HUES48 (cell line): ENCODE measurements around the gene GNAL.

Experiments used
- H3K27ac ChIP-seq: one replicate; pipeline ENCODE4 v1.7.0; 2013; ENCODE audit warnings: low read depth, low read length, inconsistent platforms
- H3K27me3 ChIP-seq: 2 replicates; pipeline ENCODE4 v1.6.1; 2013; ENCODE audit warnings: mild to moderate bottlenecking, low read length; ENCODE audit not compliant: control insufficient read depth, insufficient read depth
- H3K36me3 ChIP-seq: 2 replicates; pipeline ENCODE4 v1.6.1; 2013; ENCODE audit warnings: low read length; ENCODE audit not compliant: control insufficient read depth, insufficient read depth
- H3K4me1 ChIP-seq: 2 replicates; pipeline ENCODE4 v1.6.1; 2013; ENCODE audit warnings: mild to moderate bottlenecking, low read length; ENCODE audit not compliant: control insufficient read depth, insufficient read depth
- H3K4me3 ChIP-seq: 2 replicates; pipeline ENCODE4 v1.5.1; 2013; ENCODE audit warnings: mild to moderate bottlenecking, low read depth, low read length
- H3K9ac ChIP-seq: 2 replicates; pipeline ENCODE4 v1.6.1; 2013; ENCODE audit warnings: mild to moderate bottlenecking, low read depth, low read length, moderate library complexity
- H3K9me3 ChIP-seq: 2 replicates; pipeline ENCODE4 v1.6.1; 2013; ENCODE audit warnings: low read length; ENCODE audit not compliant: control insufficient read depth, insufficient read depth

The GNAL gene

DNA sequence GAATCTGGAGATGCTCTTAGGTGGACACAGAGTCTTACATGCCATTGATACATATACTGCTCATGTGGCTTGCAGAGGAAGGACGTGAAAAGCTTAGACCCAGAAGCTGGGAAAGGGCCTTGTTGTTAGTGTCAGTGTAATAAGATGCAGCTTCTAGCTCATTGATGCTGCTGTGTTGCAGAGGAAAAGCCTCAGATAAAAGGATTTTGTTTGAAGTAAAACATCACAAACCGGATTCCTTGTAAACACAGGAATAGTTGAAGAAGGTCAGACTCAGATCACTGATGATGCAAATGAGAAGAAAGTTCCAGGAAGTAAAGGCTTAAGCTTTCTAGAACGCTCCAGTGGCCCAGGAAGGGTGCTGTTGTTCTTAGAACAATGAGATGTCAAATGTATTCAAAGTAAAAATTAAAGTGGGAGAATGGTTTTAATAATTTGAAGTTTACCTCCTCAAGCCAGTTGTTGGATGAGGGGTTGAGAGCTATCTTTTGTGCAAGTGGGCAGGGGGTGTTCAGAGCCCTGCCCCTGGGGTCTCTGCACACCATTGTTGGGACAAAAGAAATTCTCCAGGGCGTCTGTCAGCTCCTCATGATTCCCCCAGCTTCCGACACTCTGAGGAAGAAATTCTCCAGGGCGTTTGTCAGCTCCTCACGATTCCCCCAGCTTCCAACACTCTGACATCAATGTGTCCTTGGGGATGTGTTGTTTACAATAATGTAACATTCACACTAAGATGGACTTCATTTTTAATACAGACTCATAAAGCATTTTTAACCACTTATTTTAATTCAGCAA, 100.8 kb downstream of the GNAL start:
- H3K27me3 ChIP-seq: no peaks in the 10 kb centered on the region
- H3K27ac ChIP-seq: peak overlapping the region; percentile 79
- no peak overlapping the region for H3K9ac ChIP-seq
- peaks cover 42% of the 10 kb centered on the region for H3K4me1 ChIP-seq
- H3K9me3 ChIP-seq: no peaks in the 10 kb centered on the region
- H3K36me3 ChIP-seq: no peaks in the 10 kb centered on the region
- H3K4me3 ChIP-seq: no peak overlapping the region

DNA sequence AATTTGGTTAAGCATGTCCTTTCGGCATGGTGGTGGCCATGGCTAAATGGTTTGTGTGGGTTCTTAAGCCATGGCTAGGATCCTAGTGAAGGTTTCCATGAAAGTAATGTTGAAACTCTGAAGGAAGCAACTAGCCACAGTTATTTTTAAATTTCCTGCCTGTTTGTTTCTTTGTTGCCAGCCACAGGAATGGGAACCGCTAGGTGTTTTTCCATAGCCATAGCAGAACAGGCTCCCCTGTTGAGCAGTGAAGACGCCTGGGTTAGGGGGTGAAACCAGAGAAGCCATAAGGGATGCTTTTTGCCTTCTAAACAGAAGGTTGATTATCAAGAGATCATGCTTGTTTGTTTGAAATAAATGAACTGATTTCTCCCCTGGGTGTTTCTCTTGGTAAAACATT, 102.1 kb downstream of the GNAL start:
- Histone ChIP-seq H3K4me3 (no peak overlapping the region), H3K4me1 (peaks cover 30% of the 10 kb centered on the region), H3K27me3 (no peaks in the 10 kb centered on the region), H3K27ac (peak overlapping the region; percentile 73), H3K9me3 (no peaks in the 10 kb centered on the region), H3K36me3 (no peaks in the 10 kb centered on the region), H3K9ac (no peak overlapping the region)

DNA sequence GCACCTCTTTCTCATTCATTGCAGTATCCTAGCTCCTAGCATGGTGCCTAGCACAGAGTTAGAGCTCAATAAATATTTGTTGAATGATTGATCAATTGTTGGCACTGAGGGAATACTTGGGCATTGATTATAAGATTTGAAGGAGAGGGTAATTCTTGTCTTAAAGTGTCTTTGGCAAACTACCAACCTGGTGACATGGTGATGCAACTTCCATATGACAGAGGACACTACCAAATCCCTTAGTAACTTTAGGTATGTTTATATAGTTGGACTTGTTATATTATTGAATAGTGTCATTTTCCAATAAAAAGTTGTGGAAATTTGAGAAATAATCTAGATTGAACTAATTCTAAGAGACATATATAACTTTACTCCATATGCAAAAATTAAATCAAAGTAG, 103.6 kb downstream of the GNAL start:
- no peak overlapping the region for H3K9ac ChIP-seq
- no peaks in the 10 kb centered on the region for H3K27me3 ChIP-seq
- peaks cover 29% of the 10 kb centered on the region for H3K4me1 ChIP-seq
- H3K9me3 ChIP-seq: no peaks in the 10 kb centered on the region
- H3K36me3 ChIP-seq: no peaks in the 10 kb centered on the region
- no peak overlapping the region for H3K4me3 ChIP-seq
- no peak overlapping the region for H3K27ac ChIP-seq

DNA sequence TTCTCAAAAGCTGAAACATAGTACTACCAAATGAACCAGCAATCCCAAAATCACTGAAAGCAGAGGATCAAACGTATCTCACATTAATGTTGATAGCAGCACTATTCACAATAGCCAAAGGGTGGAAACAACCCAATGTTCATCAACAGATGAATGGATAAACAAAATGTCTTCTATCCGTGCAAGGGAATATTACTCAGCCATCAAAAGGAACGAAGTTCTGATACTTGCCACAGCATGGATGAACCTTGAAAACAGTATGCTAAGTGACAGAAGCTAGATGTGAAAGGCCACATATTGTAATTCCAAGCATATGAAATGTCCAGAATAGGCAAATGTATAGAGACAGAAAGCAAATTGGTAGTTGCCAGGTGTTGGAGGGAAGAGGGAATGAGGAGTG, 105.1 kb downstream of the GNAL start:
- Histone ChIP-seq H3K9ac (no peak overlapping the region), H3K9me3 (no peaks in the 10 kb centered on the region), H3K27ac (no peak overlapping the region), H3K4me1 (peaks cover 24% of the 10 kb centered on the region), H3K4me3 (no peak overlapping the region), H3K27me3 (no peaks in the 10 kb centered on the region), H3K36me3 (no peaks in the 10 kb centered on the region)

DNA sequence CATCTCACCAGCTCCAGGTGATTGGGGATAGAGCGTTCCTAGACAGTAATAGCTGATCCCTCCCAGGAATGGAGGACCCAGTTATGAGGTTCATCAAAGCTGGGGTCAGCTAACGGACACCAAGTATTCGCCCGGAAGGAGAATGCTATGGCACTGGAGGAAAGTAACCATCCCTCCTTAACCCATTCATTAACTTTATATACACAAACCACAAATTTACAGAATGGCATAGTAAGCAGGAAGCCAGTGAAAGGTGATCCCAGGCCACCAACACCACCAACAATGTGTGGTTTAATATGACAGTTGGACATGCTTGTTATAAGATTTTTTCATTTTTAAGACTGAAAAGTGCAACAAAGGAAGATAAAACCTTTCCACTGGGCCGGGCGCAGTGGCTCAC, 106.9 kb downstream of the GNAL start:
- H3K4me3 ChIP-seq: no peak overlapping the region
- H3K27ac ChIP-seq: no peak overlapping the region
- H3K36me3 ChIP-seq: no peaks in the 10 kb centered on the region
- H3K9ac ChIP-seq: no peak overlapping the region
- H3K9me3 ChIP-seq: no peaks in the 10 kb centered on the region
- no peaks in the 10 kb centered on the region for H3K27me3 ChIP-seq
- H3K4me1 ChIP-seq: peaks cover 11% of the 10 kb centered on the region

DNA sequence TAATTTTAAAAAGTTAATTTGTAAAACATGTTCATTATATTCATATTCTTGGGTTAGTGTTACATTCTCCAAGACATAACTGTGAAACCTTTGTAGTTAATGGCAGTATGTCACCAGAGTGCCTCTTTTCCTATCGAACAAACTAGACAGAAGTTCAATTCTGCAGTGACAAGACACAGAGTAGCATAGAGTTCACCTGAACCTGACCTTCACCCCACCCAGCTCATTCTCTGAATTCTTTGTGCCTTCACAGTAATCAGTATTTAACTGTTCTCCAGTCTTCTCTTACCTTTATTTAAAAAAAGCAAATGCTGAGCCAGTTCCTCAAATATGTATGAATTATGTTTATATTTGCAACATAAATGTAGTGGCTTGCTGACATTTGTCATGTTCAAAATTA, 109.2 kb downstream of the GNAL start:
- H3K27me3 ChIP-seq: no peaks in the 10 kb centered on the region
- H3K4me1 ChIP-seq: peaks cover 5% of the 10 kb centered on the region; the same call in 1 of the 2 replicates
- no peaks in the 10 kb centered on the region for H3K36me3 ChIP-seq
- H3K9me3 ChIP-seq: no peaks in the 10 kb centered on the region
- no peak overlapping the region for H3K27ac ChIP-seq
- no peak overlapping the region for H3K9ac ChIP-seq
- H3K4me3 ChIP-seq: no peak overlapping the region

DNA sequence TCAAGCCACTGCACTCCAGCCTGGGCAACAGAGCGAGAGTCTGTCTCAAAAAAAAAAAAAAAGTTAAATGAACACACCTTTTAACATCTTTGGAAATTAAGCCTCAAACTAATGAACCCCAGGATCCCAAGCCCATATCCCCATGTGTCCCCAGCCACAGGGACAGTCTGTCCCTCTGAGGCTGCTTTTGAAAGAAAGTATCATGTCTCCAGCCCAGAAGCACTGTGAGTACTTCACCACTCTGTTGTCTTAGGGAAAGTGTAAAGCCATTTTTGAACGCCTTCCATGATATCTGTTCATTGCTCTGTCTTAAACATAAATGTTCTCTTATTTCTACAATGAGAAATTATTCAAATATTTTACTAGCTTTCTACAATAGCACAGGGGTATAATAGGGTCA, 110.0 kb downstream of the GNAL start:
- H3K9ac ChIP-seq: no peak overlapping the region
- H3K4me1 ChIP-seq: peaks cover 5% of the 10 kb centered on the region; the same call in 1 of the 2 replicates
- no peaks in the 10 kb centered on the region for H3K36me3 ChIP-seq
- H3K4me3 ChIP-seq: no peak overlapping the region
- H3K27ac ChIP-seq: no peak overlapping the region
- no peaks in the 10 kb centered on the region for H3K27me3 ChIP-seq
- H3K9me3 ChIP-seq: no peaks in the 10 kb centered on the region

DNA sequence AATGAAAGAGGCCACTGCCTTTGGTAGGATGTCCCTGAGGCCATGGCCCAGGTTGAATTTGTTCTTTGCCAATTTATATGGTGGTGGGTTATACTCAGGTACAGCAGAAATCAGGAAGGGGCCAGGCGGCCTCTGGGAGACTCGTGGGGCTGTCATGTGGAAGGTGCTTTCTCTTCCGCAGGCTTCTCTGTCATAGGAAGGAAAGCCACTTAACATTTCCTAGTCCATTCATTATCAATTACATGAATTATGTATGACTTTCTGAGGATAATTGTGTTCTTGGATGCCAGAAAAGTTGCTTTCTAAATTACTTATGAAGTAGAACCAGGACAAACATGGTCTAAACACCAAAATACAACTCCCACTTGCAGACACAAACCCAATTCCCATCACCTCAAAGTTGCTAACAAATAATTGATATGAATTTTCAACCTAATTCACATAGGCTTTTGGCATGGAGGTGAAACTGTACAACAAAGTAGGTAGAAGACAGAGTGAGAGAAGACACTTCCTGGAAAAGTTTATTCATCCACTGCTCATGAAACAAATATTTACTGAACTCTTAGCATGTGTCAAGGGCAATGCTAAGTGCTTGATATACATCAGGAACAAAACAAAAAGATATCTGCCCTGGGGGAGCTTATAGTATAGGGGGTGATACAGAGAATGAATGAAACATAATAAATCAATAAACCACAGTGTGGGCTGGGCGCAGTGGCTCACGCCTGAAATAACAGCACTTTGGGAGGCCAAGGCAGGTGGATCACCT, 111.7 kb downstream of the GNAL start:
- Histone ChIP-seq H3K4me1 (peaks cover 5% of the 10 kb centered on the region; the same call in 1 of the 2 replicates), H3K36me3 (no peaks in the 10 kb centered on the region), H3K9ac (no peak overlapping the region), H3K27me3 (no peaks in the 10 kb centered on the region), H3K9me3 (no peaks in the 10 kb centered on the region), H3K27ac (no peak overlapping the region), H3K4me3 (no peak overlapping the region)

DNA sequence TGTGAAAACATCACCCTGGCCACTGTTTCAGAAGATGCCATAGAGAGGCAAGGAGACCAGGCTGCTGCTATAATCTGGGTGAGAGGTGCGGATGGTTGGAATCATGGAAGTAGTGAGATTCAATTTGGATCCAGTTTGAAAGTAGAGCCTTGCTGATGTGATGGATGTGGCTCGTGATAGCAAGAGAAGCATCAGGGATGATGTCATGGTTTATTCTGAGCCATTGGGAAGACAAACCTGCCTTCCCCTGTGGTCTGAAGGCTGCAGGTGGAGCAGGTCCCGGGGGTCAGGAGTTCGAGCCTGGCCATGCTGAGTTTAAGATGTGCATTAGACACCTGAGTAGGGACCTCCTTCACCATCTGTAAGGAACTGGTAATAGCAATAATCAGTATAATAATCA, 112.5 kb downstream of the GNAL start:
- Histone ChIP-seq H3K36me3 (no peaks in the 10 kb centered on the region), H3K27me3 (no peaks in the 10 kb centered on the region), H3K4me1 (peaks cover 12% of the 10 kb centered on the region), H3K4me3 (no peak overlapping the region), H3K9ac (no peak overlapping the region), H3K9me3 (no peaks in the 10 kb centered on the region), H3K27ac (no peak overlapping the region)

DNA sequence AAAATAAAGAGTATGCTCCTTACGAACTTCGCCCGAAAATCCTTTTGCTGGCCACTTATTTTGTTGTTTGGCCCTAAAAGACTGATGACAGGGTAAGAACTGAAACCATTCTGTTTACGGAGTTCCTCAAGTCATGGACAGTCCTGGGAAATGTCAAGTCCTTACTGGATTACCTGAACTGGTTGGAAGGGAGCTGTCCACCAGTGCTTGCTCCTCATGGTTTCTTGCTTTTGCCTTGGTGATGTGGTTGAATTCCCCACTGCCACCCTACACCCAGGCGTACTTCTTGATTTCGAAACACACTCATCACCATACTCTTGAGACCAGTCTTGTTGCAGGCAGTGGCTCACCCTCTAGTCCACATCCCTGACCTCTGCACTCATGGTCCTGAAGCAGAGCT, 113.1 kb downstream of the GNAL start:
- H3K9ac ChIP-seq: no peak overlapping the region
- H3K27me3 ChIP-seq: no peaks in the 10 kb centered on the region
- no peak overlapping the region for H3K27ac ChIP-seq
- H3K36me3 ChIP-seq: no peaks in the 10 kb centered on the region
- no peak overlapping the region for H3K4me3 ChIP-seq
- H3K9me3 ChIP-seq: no peaks in the 10 kb centered on the region
- H3K4me1 ChIP-seq: peaks cover 17% of the 10 kb centered on the region

DNA sequence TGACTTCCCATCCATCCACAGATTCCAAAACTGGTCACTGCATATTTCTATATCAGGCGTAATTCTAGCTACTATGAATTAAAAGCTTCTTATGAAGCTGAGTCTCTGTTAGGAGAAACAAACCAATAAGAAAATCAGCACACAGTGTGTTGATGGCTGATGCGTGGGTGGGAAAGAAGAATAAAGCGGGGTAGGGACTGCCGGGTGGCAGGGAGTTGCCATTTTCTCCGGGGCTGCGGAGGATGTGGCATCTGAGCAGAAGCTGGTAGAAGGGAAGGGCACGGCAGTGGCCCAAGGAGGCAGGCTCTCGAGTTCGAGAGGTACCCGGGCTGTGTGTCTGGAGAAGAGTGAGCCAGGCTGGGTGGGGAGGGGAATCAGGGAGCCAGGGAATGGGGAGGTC, 113.5 kb downstream of the GNAL start:
- H3K36me3 ChIP-seq: no peaks in the 10 kb centered on the region
- no peaks in the 10 kb centered on the region for H3K27me3 ChIP-seq
- no peak overlapping the region for H3K4me3 ChIP-seq
- H3K9ac ChIP-seq: no peak overlapping the region
- no peak overlapping the region for H3K27ac ChIP-seq
- H3K4me1 ChIP-seq: peaks cover 21% of the 10 kb centered on the region
- no peaks in the 10 kb centered on the region for H3K9me3 ChIP-seq
